Calu3 (cell line): ENCODE data around the gene MAD1L1. TPM values are rescaled to one million over a fixed set of nuclear protein-coding genes. Genes with fewer than 3 reads are reported as not detected.

Experiments used
- BruUV-seq: library from RNA; stranded (reverse); fragments of 400-500 nt; replicated peaks from 2 replicates; lab custom pipeline; 2021; lab: Mats Ljungman, UMichigan
- CTCF ChIA-PET: fragments of 300-600 bp; sonication (Branson Sonifier 250); formaldehyde crosslinking; loops from one replicate; lab custom pipeline; 2022; ENCODE audit warnings: antibody characterized with exemption; lab: Charles Lee
- DNase-seq: peaks from one replicate; pipeline ENCODE4 v3.0.0; 2022
- H3K27ac Mint-ChIP-seq: one replicate; pipeline ENCODE4 v1.8.0; 2022; ENCODE audit warnings: mixed read lengths; ENCODE audit not compliant: unreplicated experiment
- H3K27me3 Mint-ChIP-seq: one replicate; pipeline ENCODE4 v1.8.0; 2022; ENCODE audit warnings: mixed read lengths; ENCODE audit not compliant: unreplicated experiment
- H3K36me3 Mint-ChIP-seq: one replicate; pipeline ENCODE4 v1.8.0; 2022; ENCODE audit warnings: mild to moderate bottlenecking, moderate library complexity, mixed read lengths; ENCODE audit not compliant: insufficient read depth, unreplicated experiment
- H3K4me1 Mint-ChIP-seq: one replicate; pipeline ENCODE4 v1.8.0; 2022; ENCODE audit warnings: mild to moderate bottlenecking, low read depth, mixed read lengths; ENCODE audit not compliant: unreplicated experiment
- H3K4me3 Mint-ChIP-seq: one replicate; pipeline ENCODE4 v1.8.0; 2022; ENCODE audit warnings: mild to moderate bottlenecking, low read depth, moderate library complexity, mixed read lengths; ENCODE audit not compliant: unreplicated experiment
- H3K9me3 Mint-ChIP-seq: one replicate; pipeline ENCODE4 v1.8.0; 2022; ENCODE audit warnings: low read depth, mixed read lengths; ENCODE audit not compliant: unreplicated experiment
- intact Hi-C: fragments of 100-400 bp; cut with micrococcal nuclease; formaldehyde crosslinking; loops from one replicate; pipeline ENCODE4 v1.10.0; 2022; ENCODE audit not compliant: unreplicated experiment
- total RNA-seq: library from RNA; stranded (reverse); gene quantifications from 2 replicates; pipeline ENCODE4 v1.2.3, GENCODE V29; 2022
- TF ChIP-seq, protein P1 (sequence below): fragments of 200-600 bp; IDR thresholded peaks from one replicate; pipeline ENCODE4 v1.8.0; 2022; ENCODE audit warnings: antibody characterized with exemption; ENCODE audit not compliant: unreplicated experiment

Gene MAD1L1
- total RNA-seq, 1 experiment from 2014 or later, result 86.0 TPM

DNA sequence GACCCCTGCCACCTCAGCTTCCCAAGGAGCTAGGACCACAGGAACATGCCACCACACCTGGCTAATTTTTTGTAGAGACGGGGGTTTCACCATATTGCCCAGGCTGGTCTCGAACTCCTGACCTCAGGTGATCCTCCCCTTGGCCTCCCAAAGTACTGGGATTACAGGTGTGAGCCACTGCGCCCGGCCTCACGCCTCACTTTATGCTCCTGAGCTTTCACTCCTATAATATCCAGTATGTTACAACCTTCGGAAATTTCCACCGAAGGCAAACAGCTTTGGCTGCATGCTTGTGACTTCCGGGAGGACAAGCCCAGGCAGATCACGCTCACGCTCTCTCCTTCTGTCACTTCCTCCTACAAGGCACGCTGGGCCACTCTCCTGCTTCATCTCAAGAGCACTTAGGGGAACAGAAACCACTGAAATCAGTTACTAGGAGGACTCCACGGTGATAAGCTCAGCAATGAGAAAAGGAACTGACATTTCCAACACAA lies 4.4 kb upstream of the MAD1L1 start:
- CTCF ChIA-PET, result no interaction called here
- intact Hi-C loops, result no loop called here
- Mint-ChIP-seq H3K4me1 (no peaks in the 10 kb centered on the region), H3K36me3 (peaks cover 79% of the 10 kb centered on the region), H3K27ac (no peak overlapping the region), H3K4me3 (no peak overlapping the region), H3K9me3 (no peaks in the 10 kb centered on the region), H3K27me3 (no peaks in the 10 kb centered on the region)
- TF ChIP-seq, protein P1, sequence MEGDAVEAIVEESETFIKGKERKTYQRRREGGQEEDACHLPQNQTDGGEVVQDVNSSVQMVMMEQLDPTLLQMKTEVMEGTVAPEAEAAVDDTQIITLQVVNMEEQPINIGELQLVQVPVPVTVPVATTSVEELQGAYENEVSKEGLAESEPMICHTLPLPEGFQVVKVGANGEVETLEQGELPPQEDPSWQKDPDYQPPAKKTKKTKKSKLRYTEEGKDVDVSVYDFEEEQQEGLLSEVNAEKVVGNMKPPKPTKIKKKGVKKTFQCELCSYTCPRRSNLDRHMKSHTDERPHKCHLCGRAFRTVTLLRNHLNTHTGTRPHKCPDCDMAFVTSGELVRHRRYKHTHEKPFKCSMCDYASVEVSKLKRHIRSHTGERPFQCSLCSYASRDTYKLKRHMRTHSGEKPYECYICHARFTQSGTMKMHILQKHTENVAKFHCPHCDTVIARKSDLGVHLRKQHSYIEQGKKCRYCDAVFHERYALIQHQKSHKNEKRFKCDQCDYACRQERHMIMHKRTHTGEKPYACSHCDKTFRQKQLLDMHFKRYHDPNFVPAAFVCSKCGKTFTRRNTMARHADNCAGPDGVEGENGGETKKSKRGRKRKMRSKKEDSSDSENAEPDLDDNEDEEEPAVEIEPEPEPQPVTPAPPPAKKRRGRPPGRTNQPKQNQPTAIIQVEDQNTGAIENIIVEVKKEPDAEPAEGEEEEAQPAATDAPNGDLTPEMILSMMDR, result no peak
- no peak for DNase-seq
- TSS peak; percentile 1 for BruUV-seq

DNA sequence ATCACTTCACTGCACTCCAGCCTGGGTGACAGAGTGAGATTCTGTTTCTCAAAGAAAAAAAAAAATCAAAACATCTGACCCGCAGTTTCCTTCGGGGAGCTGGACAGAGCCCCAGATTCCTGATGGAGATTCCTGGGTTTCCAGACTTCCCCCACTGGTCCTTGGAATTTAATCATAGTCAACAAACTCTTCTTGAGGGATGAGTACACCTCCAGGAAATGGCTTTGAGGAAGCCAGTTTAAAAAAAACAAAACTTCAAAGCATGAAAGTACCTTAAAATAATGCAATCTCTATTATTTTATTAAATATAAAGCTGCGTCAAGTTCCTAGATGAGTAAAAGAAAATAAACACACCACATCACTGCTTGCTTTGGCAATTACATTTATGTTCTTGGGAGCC lies 1.2 kb upstream of the MAD1L1 start:
- CTCF ChIA-PET, result interaction anchor here (0.9 kb wide), 1 partner anchor 15 kb away, joined by 3 read pairs; no protein-coding TSS in a partner anchor
- H3K9me3 Mint-ChIP-seq, result no peaks in the 10 kb centered on the region

DNA sequence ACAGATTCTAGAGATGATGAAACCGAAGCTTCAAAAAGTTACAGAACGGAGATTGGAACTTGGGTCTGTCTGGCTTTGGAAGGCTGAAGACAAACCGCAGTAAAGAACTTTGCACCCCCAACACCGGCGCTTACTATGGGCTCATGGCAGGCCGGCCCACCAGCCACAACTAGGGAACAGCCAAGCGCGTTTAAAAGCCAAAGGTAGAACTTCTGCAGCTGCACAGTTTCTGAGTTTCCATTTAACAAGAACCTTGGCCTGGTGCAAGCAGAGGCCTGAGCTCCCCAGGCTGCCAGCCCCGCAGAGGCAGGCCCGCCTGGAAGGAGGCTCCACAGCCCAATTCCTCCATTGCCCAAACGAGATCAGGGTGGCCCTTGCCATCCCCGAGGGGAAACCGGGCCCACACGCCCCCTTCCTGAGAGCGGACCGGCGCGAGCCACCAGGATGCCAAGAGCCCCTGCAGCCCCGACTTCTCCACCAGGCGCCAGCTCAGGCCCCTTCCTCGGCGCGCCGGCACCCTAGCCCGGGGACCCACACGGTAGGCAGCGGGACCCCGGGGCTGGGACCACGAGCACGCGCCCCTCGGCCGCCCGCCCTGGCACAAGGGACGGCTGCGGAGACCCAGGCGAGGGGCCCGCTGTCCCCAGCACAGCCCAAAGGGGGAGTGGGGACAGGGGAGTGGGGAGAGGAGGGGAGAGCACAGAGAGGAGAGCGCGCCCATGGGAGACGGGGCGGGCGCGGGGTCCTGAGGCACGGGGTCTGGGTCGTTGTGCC lies 566 bp downstream of the MAD1L1 start:
- Mint-ChIP-seq H3K4me1 (no peaks in the 10 kb centered on the region), H3K36me3 (peaks cover 49% of the 10 kb centered on the region), H3K4me3 (peak overlapping the region; percentile 78), H3K9me3 (no peaks in the 10 kb centered on the region), H3K27me3 (no peaks in the 10 kb centered on the region), H3K27ac (peak overlapping the region; percentile 48)
- CTCF ChIA-PET, result interaction anchor here (1.6 kb wide), 1 partner anchor 122 kb away, joined by 6 read pairs; no protein-coding TSS in a partner anchor
- TF ChIP-seq, protein P1, result no peak
- no TSS peak for BruUV-seq
- intact Hi-C loops, result no loop called here
- DNase-seq, result peak; percentile 46

More for the DNA sequence above, 1.2 kb upstream of the MAD1L1 start:
- Mint-ChIP-seq H3K4me3 (no peak overlapping the region), H3K27ac (no peak overlapping the region), H3K27me3 (no peaks in the 10 kb centered on the region), H3K36me3 (peaks cover 61% of the 10 kb centered on the region), H3K4me1 (no peaks in the 10 kb centered on the region)
- TF ChIP-seq, protein P1, result no peak
- BruUV-seq, result no TSS peak
- intact Hi-C loops, result no loop called here
- no peak for DNase-seq

DNA sequence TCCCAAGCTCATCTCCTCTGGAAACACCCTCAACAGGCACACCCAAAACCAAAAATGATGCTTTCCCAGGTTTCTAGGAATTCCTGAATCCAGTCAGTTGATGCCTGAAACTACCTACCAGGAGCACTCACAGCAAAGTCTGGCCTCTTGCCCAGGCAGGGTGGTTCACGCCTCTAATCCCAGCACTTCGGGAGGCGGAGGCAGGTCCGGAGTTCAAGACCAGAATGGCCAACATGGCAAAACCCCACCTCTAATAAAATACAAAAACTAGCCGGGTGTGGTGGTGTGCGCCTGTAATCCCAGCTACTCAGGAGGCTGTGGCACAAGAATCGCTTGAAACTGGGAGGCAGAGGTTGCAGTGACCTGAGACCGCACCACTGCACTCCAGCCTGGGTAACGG lies 1.9 kb downstream of the MAD1L1 start:
- Mint-ChIP-seq H3K9me3 (no peaks in the 10 kb centered on the region), H3K27me3 (no peaks in the 10 kb centered on the region), H3K4me1 (peaks cover 5% of the 10 kb centered on the region), H3K27ac (no peak overlapping the region), H3K4me3 (no peak overlapping the region), H3K36me3 (peaks cover 36% of the 10 kb centered on the region)
- intact Hi-C loops, result no loop called here
- CTCF ChIA-PET, result no interaction called here
- BruUV-seq, result no TSS peak
- DNase-seq, result no peak
- TF ChIP-seq, protein P1, result no peak
